ENCODE results near the gene COX4I1. TPM values are rescaled to one million over a fixed set of nuclear protein-coding genes. Genes with fewer than 3 reads are reported as not detected.

The COX4I1 gene
- total and polyA plus RNA-seq, 2 of the 8 experiments (the other 6 are each of a cell fraction or from before 2014, with no cell fraction given) = 507 to 707 TPM

- TF ChIP-seq CHD7 (IDR thresholded peaks at IDR 0.05; ENCODE audit: insufficient replicate concordance, low read length) (no peak), NANOG (IDR thresholded peaks at IDR 0.05; ENCODE audit: insufficient read depth, low read depth, low read length, poor library complexity, severe bottlenecking) (no peak), CREB1 (IDR thresholded peaks at IDR 0.05) (no peak), ATF3 (IDR thresholded peaks at IDR 0.05; ENCODE audit: insufficient read depth, low read depth, low read length) (no peak), POU5F1 (IDR thresholded peaks at IDR 0.05; ENCODE audit: low read depth, low read length) (no peak), GABPA (IDR thresholded peaks at IDR 0.05; ENCODE audit: borderline replicate concordance, insufficient read depth, low read length) (no peak), POLR2AphosphoS5 (IDR thresholded peaks at IDR 0.05; ENCODE audit: low read depth, low read length) (no peak), TAF1 (IDR thresholded peaks at IDR 0.05; ENCODE audit: low read depth, low read length) (no peak), SP2 (IDR thresholded peaks at IDR 0.05; ENCODE audit: low read length) (no peak), SRF (IDR thresholded peaks at IDR 0.05; ENCODE audit: low read depth, low read length) (no peak), CTBP2 (IDR thresholded peaks at IDR 0.05; ENCODE audit: borderline replicate concordance, insufficient read depth, insufficient read length, low read length) (no peak)
Measured at GRCh38 chr16:85809645-85810044, 10.2 kb downstream of the COX4I1 start (continued).
